ENCODE results near the gene CLTCL1.

The CLTCL1 gene

DNA sequence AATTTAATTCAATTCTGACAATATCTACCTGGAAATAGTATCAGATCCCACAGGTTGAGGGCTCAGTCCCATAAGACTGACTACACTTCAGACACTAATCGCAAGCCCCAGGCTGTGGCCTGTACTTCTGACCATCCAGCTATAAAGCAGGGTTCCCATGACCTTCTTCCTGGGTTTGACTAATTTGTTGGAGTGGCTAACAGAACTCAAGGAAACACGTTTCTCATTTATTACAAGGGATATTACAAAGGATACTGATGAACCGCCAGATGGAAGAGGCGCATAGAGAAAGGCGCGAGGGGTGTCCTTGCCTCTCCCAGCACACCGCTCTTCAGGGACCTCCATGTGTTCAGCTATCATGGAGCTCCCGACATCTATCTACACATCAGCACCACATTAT is 13.7 kb downstream of the CLTCL1 start:
- TF ChIP-seq TARDBP (IDR thresholded peaks at IDR 0.05) (no peak), CTBP1 (IDR thresholded peaks at IDR 0.05; ENCODE audit: borderline replicate concordance) (no peak), FOXK2 (IDR thresholded peaks at IDR 0.05) (no peak), FOXM1 (IDR thresholded peaks at IDR 0.05; ENCODE audit: borderline replicate concordance) (no peak)

DNA sequence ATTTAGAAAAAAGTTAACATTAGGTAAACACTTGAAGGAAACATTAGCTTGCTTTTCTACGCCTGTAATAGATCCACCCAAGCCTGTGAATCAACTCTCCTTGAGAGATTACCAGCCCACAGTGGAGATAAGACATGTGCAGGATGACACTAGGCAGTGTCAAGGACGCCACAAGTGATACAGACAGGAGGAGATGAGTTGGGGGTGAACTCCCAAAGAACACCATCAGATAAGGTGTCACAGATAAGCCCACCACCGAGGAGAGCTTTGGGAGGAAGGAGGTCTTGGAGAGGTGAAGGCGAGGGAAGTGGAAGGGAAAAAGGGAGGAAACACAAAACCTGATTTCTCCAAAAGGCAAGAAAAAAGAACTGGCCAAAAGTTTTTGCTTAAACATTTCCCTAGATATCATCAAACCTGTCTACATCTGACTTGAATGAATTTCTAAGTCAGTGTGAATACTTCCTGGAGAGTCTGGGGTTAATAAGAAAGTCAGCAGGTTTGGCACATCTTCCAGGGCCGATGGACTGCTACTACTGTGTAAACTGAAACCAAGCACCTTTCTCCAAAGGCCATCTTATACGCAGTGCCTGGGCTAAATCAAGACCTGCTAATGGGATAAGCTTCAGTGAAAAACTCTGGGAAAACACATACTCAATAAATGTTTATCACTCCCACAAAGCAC is 15.5 kb downstream of the CLTCL1 start:
- no peak for DNase-seq (ENCODE audit: extremely low spot score)
- no peak for TF ChIP-seq L3MBTL2 (conservative IDR thresholded peaks at IDR 0.05)
- TF ChIP-seq FOXK2 (IDR thresholded peaks at IDR 0.05), result no peak
- TF ChIP-seq SP1 (IDR thresholded peaks at IDR 0.05), result no peak
- TF ChIP-seq HDGF (IDR thresholded peaks at IDR 0.05; ENCODE audit: borderline replicate concordance), result no peak
- TF ChIP-seq ARNT (IDR thresholded peaks at IDR 0.05), result no peak
- no peak for TF ChIP-seq ZNF384 (IDR thresholded peaks at IDR 0.05)
- no peak for TF ChIP-seq FOXA1 (IDR thresholded peaks at IDR 0.05)
- TF ChIP-seq NFRKB (IDR thresholded peaks at IDR 0.05), result no peak
- no peak for TF ChIP-seq BHLHE40 (IDR thresholded peaks at IDR 0.05; ENCODE audit: borderline replicate concordance)
- TF ChIP-seq ELF4 (IDR thresholded peaks at IDR 0.05), result no peak
- TF ChIP-seq TARDBP (IDR thresholded peaks at IDR 0.05), result no peak
- TF ChIP-seq CTBP1 (IDR thresholded peaks at IDR 0.05; ENCODE audit: borderline replicate concordance), result no peak
- TF ChIP-seq, protein P1, sequence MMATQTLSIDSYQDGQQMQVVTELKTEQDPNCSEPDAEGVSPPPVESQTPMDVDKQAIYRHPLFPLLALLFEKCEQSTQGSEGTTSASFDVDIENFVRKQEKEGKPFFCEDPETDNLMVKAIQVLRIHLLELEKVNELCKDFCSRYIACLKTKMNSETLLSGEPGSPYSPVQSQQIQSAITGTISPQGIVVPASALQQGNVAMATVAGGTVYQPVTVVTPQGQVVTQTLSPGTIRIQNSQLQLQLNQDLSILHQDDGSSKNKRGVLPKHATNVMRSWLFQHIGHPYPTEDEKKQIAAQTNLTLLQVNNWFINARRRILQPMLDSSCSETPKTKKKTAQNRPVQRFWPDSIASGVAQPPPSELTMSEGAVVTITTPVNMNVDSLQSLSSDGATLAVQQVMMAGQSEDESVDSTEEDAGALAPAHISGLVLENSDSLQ (IDR thresholded peaks at IDR 0.05), result no peak
- POLR2A ChIA-PET, result interaction anchor here (2.2 kb wide), 1 partner anchor 16 kb away, joined by 12 read pairs; the partner anchor contains the start of gene CLTCL1
- CTCF ChIA-PET, result interaction anchor here (0.6 to 0.9 kb wide), 3 partner anchors 58 to 354 kb away, joined by 3 to 4 read pairs (median 3); no protein-coding TSS in a partner anchor

More for the DNA sequence above, 13.7 kb downstream of the CLTCL1 start:
- CTCF ChIA-PET, result no interaction called here
- POLR2A ChIA-PET, result no interaction called here
- no peak for DNase-seq (ENCODE audit: extremely low spot score)

DNA sequence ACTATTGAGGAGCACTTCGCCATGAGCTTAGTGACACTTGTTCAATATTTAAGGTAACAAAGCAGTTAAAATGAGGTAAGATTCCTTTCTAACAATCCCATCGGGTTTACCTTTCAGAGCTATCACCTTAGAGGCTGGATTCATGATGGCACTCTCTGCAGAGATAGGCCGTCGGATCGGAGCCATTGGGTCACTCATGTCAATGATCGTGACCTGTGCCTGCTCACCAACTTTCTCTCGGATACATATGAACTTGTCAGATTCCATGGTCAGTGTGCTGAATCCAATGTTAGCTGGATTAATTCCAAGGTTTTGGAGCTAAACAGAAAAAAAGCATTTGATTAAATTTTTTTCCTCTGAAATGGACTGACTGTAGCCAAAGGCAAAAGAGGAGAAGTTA is 16.0 kb downstream of the CLTCL1 start:
- no peak for TF ChIP-seq ZNF384 (IDR thresholded peaks at IDR 0.05)
- TF ChIP-seq HDGF (IDR thresholded peaks at IDR 0.05; ENCODE audit: borderline replicate concordance), result no peak
- no peak for TF ChIP-seq CTBP1 (IDR thresholded peaks at IDR 0.05; ENCODE audit: borderline replicate concordance)
- TF ChIP-seq BHLHE40 (IDR thresholded peaks at IDR 0.05; ENCODE audit: borderline replicate concordance), result no peak
- no peak for TF ChIP-seq FOXK2 (IDR thresholded peaks at IDR 0.05)
- no peak for TF ChIP-seq ELF4 (IDR thresholded peaks at IDR 0.05)
- no peak for TF ChIP-seq LEF1 (IDR thresholded peaks at IDR 0.05; ENCODE audit: borderline replicate concordance)
- no peak for TF ChIP-seq NFRKB (IDR thresholded peaks at IDR 0.05)
- ChIA-PET POLR2A (interaction anchor here (2.2 kb wide), 1 partner anchor 16 kb away, joined by 12 read pairs; the partner anchor contains the start of gene CLTCL1), CTCF (interaction anchor here (0.6 to 0.9 kb wide), 3 partner anchors 58 to 354 kb away, joined by 3 to 4 read pairs (median 3); no protein-coding TSS in a partner anchor)
- DNase-seq (ENCODE audit: extremely low spot score), result no peak

DNA sequence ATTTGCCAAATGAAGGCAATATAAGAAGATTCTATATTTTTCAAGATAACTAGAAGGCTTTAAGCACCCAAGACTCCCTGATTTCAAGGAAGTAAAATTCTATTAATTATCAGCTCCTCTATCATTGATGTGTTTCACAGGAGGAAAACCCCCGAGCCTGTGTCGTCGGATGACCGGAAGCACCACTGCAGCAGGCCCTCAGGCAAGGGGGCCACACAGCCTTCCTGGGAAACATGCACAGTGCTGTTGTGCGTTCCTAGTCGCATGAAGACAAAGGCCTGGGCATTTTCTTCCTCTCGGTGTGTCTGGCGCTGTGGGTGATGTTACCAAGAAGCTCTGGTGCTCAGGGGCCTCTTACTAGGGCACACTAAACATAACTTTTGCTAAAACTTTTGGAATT is 16.4 kb downstream of the CLTCL1 start:
- no peak for DNase-seq (ENCODE audit: extremely low spot score)
- CTCF ChIA-PET, result interaction anchor here (0.6 to 0.9 kb wide), 2 partner anchors 159 to 355 kb away, joined by 3 read pairs; no protein-coding TSS in a partner anchor
- POLR2A ChIA-PET, result interaction anchor here (2.2 kb wide), 1 partner anchor 17 kb away, joined by 12 read pairs; the partner anchor contains the start of gene CLTCL1
- TF ChIP-seq NFRKB (IDR thresholded peaks at IDR 0.05), result no peak

DNA sequence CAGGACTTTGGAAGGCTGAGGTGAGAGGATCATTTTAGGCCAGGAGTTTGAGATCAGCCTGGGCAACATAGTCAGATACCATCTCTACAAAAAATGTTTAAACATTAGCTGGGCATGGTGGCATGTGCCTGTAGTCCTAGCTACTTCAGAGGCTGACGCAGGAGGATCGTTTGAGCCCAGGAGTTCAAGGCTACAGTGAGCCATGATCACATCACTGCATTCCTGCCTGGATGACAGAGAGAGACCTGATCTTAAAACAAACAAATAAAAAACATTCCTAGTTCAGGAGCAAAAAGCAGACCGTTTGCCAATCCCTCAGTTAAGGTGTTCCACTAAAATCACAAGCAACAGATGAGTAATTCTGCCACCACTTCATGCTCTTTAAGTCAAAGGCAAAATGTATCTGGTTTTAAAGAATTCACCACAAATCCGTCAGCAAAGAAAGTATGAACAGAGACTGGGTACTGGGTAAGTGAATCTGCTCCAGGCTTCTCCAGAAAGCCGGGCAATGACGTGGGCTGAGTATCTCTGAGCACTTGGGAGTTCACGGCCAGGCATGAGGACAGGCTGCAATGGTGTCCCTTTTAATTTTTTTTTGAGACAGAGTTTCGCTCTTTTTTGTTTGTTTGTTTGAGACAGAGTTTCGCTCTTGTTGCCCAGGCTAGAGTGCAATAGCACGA is 19.5 kb downstream of the CLTCL1 start:
- no peak for TF ChIP-seq ZNF384 (IDR thresholded peaks at IDR 0.05)
- TF ChIP-seq LEF1 (IDR thresholded peaks at IDR 0.05; ENCODE audit: borderline replicate concordance), result no peak
- TF ChIP-seq FOXA1 (IDR thresholded peaks at IDR 0.05), result no peak
- POLR2A ChIA-PET, result interaction anchor here (1.3 to 3.0 kb wide), 2 partner anchors 16 to 20 kb away, joined by 3 to 10 read pairs; partner anchors contain the start of gene CLTCL1
- DNase-seq (ENCODE audit: extremely low spot score), result no peak
- CTCF ChIA-PET, result interaction anchor here (1.0 to 1.6 kb wide), 4 partner anchors 13 to 29 kb away, joined by 3 to 4 read pairs (median 4); no protein-coding TSS in a partner anchor

DNA sequence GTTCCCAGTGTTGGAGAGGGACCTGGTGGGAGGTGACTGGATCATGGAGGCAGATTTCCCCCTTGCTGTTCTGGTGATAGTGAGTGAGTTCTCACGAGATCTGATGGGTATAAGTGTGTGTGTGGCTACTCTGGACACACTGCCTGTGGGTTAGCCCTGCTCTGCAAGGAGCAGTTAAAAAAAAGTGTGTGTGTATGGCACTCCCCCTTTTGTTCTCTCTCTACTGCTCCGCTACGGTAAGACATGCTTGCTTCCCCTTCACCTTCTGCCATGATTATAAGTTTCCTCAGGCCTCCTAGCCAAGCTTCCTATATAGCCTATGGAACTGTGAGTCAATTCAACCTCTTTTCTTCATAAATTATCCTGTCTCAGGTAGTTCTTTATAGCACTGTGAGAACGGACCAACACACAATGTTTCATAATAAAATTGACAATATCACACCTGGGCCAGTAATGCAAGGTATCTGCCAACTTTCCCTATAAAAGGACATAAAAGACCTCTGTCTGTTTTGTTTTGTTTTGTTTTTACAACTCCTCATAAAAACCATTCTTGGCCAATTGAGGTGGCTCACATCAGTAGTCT is 20.2 kb downstream of the CLTCL1 start:
- TF ChIP-seq L3MBTL2 (conservative IDR thresholded peaks at IDR 0.05) (no peak), SP1 (IDR thresholded peaks at IDR 0.05) (no peak), SUZ12 (IDR thresholded peaks at IDR 0.05) (no peak), ZNF384 (IDR thresholded peaks at IDR 0.05) (no peak), LEF1 (IDR thresholded peaks at IDR 0.05; ENCODE audit: borderline replicate concordance) (no peak)
- TF ChIP-seq, protein P1 (IDR thresholded peaks at IDR 0.05), result 0 out of 2 replicates have a peak, but pooled peaks have one; percentile 12
- CTCF ChIA-PET, result interaction anchor here (1.0 to 1.6 kb wide), 3 partner anchors 21 to 29 kb away, joined by 3 to 4 read pairs (median 4); no protein-coding TSS in a partner anchor
- no peak for DNase-seq (ENCODE audit: extremely low spot score)
- POLR2A ChIA-PET, result interaction anchor here (1.3 to 3.0 kb wide), 2 partner anchors 16 to 21 kb away, joined by 3 to 10 read pairs; partner anchors contain the start of gene CLTCL1

DNA sequence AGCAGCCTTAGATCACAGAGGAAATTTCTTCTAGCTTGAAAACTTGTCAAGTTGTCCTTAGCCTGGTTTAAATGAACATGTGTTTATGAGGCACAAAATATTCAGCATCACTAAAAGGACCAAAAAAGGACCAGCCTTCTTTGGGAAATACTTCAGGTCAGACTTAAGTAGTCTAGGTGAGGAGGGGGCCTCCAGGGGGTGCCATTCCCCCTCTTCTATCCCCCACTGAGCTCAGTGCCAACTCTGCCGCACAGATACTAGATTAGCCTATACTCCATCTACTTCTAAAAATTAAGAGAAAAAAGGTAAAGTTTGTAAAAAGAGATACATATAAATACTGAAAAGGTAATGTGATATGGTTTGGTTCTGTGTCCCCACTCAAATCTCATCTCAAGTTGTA is 20.6 kb downstream of the CLTCL1 start:
- DNase-seq (ENCODE audit: extremely low spot score), result no peak
- TF ChIP-seq FOXA1 (IDR thresholded peaks at IDR 0.05) (no peak), FOXM1 (IDR thresholded peaks at IDR 0.05; ENCODE audit: borderline replicate concordance) (no peak), BHLHE40 (IDR thresholded peaks at IDR 0.05; ENCODE audit: borderline replicate concordance) (no peak), ARNT (IDR thresholded peaks at IDR 0.05) (no peak), CTBP1 (IDR thresholded peaks at IDR 0.05; ENCODE audit: borderline replicate concordance) (no peak), FOXK2 (IDR thresholded peaks at IDR 0.05) (no peak), ELF4 (IDR thresholded peaks at IDR 0.05) (no peak), L3MBTL2 (conservative IDR thresholded peaks at IDR 0.05) (no peak), LEF1 (IDR thresholded peaks at IDR 0.05; ENCODE audit: borderline replicate concordance) (no peak), SUZ12 (IDR thresholded peaks at IDR 0.05) (no peak)
- TF ChIP-seq, protein P1 (IDR thresholded peaks at IDR 0.05), result no peak
- ChIA-PET POLR2A (interaction anchor here (3.0 kb wide), 1 partner anchor 21 kb away, joined by 10 read pairs; the partner anchor contains the start of gene CLTCL1), CTCF (interaction anchor here (1.0 to 1.6 kb wide), 3 partner anchors 20 to 30 kb away, joined by 3 to 4 read pairs (median 4); no protein-coding TSS in a partner anchor)

Data from HEK293T (cell line).